Measurements from ENCODE around the gene SERPINA9. TPM values are rescaled to one million over a fixed set of nuclear protein-coding genes. Genes with fewer than 3 reads are reported as not detected.

The SERPINA9 gene
- not detected for total RNA-seq
- not detected for polyA plus RNA-seq (ENCODE audit: insufficient read depth in 1 of 8, insufficient read length in 8 of 8, low replicate concordance in 1 of 8)
- long read RNA-seq, donor 1 = 0 reads
- long read RNA-seq, donor 2 = 0 reads
- long read RNA-seq, donor 3 = 0 reads
- long read RNA-seq, donor 4 = 0 reads
- long read RNA-seq, donor 5 = 0 reads
- long read RNA-seq, donor 6 = 0 reads
- long read RNA-seq, donor 7 = 0 reads
- long read RNA-seq, donor 8 = 0 reads
- long read RNA-seq, donor 9 = 0 reads
- long read RNA-seq, donor 10 = 0 reads
- long read RNA-seq, donor 11 = 0 reads

- no peak within 1 kb of the TSS for H3K4me3 ChIP-seq (ENCODE audit: low read length)
- peaks cover 7% of the 10 kb centered on the region for H3K9me3 ChIP-seq (replicated peaks; ENCODE audit: control insufficient read depth, low read depth, low read length)
- no peaks in the 10 kb centered on the region for H3K36me3 ChIP-seq (ENCODE audit: control insufficient read depth, insufficient read depth, low read length)
- H3K4me1 ChIP-seq (ENCODE audit: control insufficient read depth, insufficient read depth, low read length) = no peaks in the 10 kb centered on the region
- no peak for DNase-seq
- WGBS (ENCODE audit: insufficient coverage) = 67% methylated on average over 1 of the region's 2 CpGs
- no peaks in the 10 kb centered on the region for H3K27me3 ChIP-seq (ENCODE audit: control insufficient read depth, insufficient read depth, low read length)
- H3K27ac ChIP-seq (ENCODE audit: low read length) = no peak within 1 kb of the TSS
Measured at GRCh38 chr14:94476023-94476422, at the start of gene SERPINA9. TSS of gene SERPINA9 (minus strand) at chr14:94476197. CDS start at chr14:94469840, 6,357 bp downstream.

- no peak overlapping the region for H3K27ac ChIP-seq (ENCODE audit: low read length)
- H3K4me1 ChIP-seq (ENCODE audit: control insufficient read depth, insufficient read depth, low read length) = no peaks in the 10 kb centered on the region
- no peak for DNase-seq
- no peaks in the 10 kb centered on the region for H3K36me3 ChIP-seq (ENCODE audit: control insufficient read depth, insufficient read depth, low read length)
- WGBS (ENCODE audit: insufficient coverage) = 60% methylated on average over 2 of the region's 3 CpGs
- H3K9me3 ChIP-seq (replicated peaks; ENCODE audit: control insufficient read depth, low read depth, low read length) = peaks cover 3% of the 10 kb centered on the region
- no peaks in the 10 kb centered on the region for H3K27me3 ChIP-seq (ENCODE audit: control insufficient read depth, insufficient read depth, low read length)
- H3K4me3 ChIP-seq (ENCODE audit: low read length) = no peak overlapping the region
Measured at GRCh38 chr14:94524093-94524492, 48.1 kb upstream of the SERPINA9 start.

- H3K9me3 ChIP-seq (replicated peaks; ENCODE audit: control insufficient read depth, low read depth, low read length) = peaks cover 3% of the 10 kb centered on the region
- DNase-seq = no peak
- no peaks in the 10 kb centered on the region for H3K4me1 ChIP-seq (ENCODE audit: control insufficient read depth, insufficient read depth, low read length)
- H3K36me3 ChIP-seq (ENCODE audit: control insufficient read depth, insufficient read depth, low read length) = no peaks in the 10 kb centered on the region
- H3K27ac ChIP-seq (ENCODE audit: low read length) = no peak overlapping the region
- H3K27me3 ChIP-seq (ENCODE audit: control insufficient read depth, insufficient read depth, low read length) = no peaks in the 10 kb centered on the region
- 87% methylated on average over 6 of the region's 8 CpGs for WGBS (ENCODE audit: insufficient coverage)
- no peak overlapping the region for H3K4me3 ChIP-seq (ENCODE audit: low read length)
Measured at GRCh38 chr14:94523265-94523664, 47.3 kb upstream of the SERPINA9 start.

- Histone ChIP-seq H3K9me3 (replicated peaks; ENCODE audit: control insufficient read depth, low read depth, low read length) (peaks cover 3% of the 10 kb centered on the region), H3K36me3 (ENCODE audit: control insufficient read depth, insufficient read depth, low read length) (no peaks in the 10 kb centered on the region), H3K4me1 (ENCODE audit: control insufficient read depth, insufficient read depth, low read length) (no peaks in the 10 kb centered on the region), H3K27me3 (ENCODE audit: control insufficient read depth, insufficient read depth, low read length) (no peaks in the 10 kb centered on the region), H3K4me3 (ENCODE audit: low read length) (no peak overlapping the region), H3K27ac (ENCODE audit: low read length) (no peak overlapping the region)
- WGBS (ENCODE audit: insufficient coverage) = 87% methylated on average over 7 of the region's 7 CpGs
- DNase-seq = no peak
Measured at GRCh38 chr14:94522115-94522724, 46.2 kb upstream of the SERPINA9 start.

GRCh38 chr14:94521375-94522114 lies 45.5 kb upstream of the SERPINA9 start:
- peaks cover 2% of the 10 kb centered on the region for H3K27me3 ChIP-seq (ENCODE audit: control insufficient read depth, insufficient read depth, low read length)
- H3K4me3 ChIP-seq (ENCODE audit: low read length) = no peak overlapping the region
- H3K27ac ChIP-seq (ENCODE audit: low read length) = no peak overlapping the region
- DNase-seq = no peak
- no peaks in the 10 kb centered on the region for H3K36me3 ChIP-seq (ENCODE audit: control insufficient read depth, insufficient read depth, low read length)
- no peaks in the 10 kb centered on the region for H3K4me1 ChIP-seq (ENCODE audit: control insufficient read depth, insufficient read depth, low read length)
- peaks cover under 1% of the 10 kb centered on the region for H3K9me3 ChIP-seq (replicated peaks; ENCODE audit: control insufficient read depth, low read depth, low read length)
- 52% methylated on average over 2 of the region's 5 CpGs for WGBS (ENCODE audit: insufficient coverage)

- 6% methylated on average over 2 of the region's 7 CpGs for whole genome bisulfite sequencing (ENCODE audit: insufficient coverage)
- no peak for DNase-seq
- H3K4me1 ChIP-seq (ENCODE audit: control insufficient read depth, insufficient read depth, low read length) = no peaks in the 10 kb centered on the region
- no peak overlapping the region for H3K4me3 ChIP-seq (ENCODE audit: low read length)
- peaks cover 2% of the 10 kb centered on the region for H3K27me3 ChIP-seq (ENCODE audit: control insufficient read depth, insufficient read depth, low read length)
- no peaks in the 10 kb centered on the region for H3K36me3 ChIP-seq (ENCODE audit: control insufficient read depth, insufficient read depth, low read length)
- no peak overlapping the region for H3K27ac ChIP-seq (ENCODE audit: low read length)
- no peaks in the 10 kb centered on the region for H3K9me3 ChIP-seq (replicated peaks; ENCODE audit: control insufficient read depth, low read depth, low read length)
Measured at GRCh38 chr14:94517641-94518257, 41.8 kb upstream of the SERPINA9 start.

- 62% methylated on average over 5 of the region's 10 CpGs for WGBS (ENCODE audit: insufficient coverage)
- peaks cover 2% of the 10 kb centered on the region for H3K27me3 ChIP-seq (ENCODE audit: control insufficient read depth, insufficient read depth, low read length)
Measured at GRCh38 chr14:94517248-94517640, 41.2 kb upstream of the SERPINA9 start.

GRCh38 chr14:94515856-94516255 lies 39.9 kb upstream of the SERPINA9 start:
- 96% methylated on average over 5 of the region's 6 CpGs for WGBS (ENCODE audit: insufficient coverage)
- H3K4me1 ChIP-seq (ENCODE audit: control insufficient read depth, insufficient read depth, low read length) = no peaks in the 10 kb centered on the region
- no peak overlapping the region for H3K4me3 ChIP-seq (ENCODE audit: low read length)
- H3K27me3 ChIP-seq (ENCODE audit: control insufficient read depth, insufficient read depth, low read length) = peaks cover 2% of the 10 kb centered on the region
- no peak overlapping the region for H3K27ac ChIP-seq (ENCODE audit: low read length)
- no peak for DNase-seq
- no peaks in the 10 kb centered on the region for H3K9me3 ChIP-seq (replicated peaks; ENCODE audit: control insufficient read depth, low read depth, low read length)
- no peaks in the 10 kb centered on the region for H3K36me3 ChIP-seq (ENCODE audit: control insufficient read depth, insufficient read depth, low read length)

More at GRCh38 chr14:94517248-94517640, 41.2 kb upstream of the SERPINA9 start:
- Histone ChIP-seq H3K27ac (ENCODE audit: low read length) (no peak overlapping the region), H3K4me1 (ENCODE audit: control insufficient read depth, insufficient read depth, low read length) (no peaks in the 10 kb centered on the region), H3K4me3 (ENCODE audit: low read length) (no peak overlapping the region), H3K36me3 (ENCODE audit: control insufficient read depth, insufficient read depth, low read length) (no peaks in the 10 kb centered on the region), H3K9me3 (replicated peaks; ENCODE audit: control insufficient read depth, low read depth, low read length) (no peaks in the 10 kb centered on the region)
- DNase-seq = no peak

GRCh38 chr14:94515426-94515825 lies 39.4 kb upstream of the SERPINA9 start:
- no peak for DNase-seq
- Histone ChIP-seq H3K4me1 (ENCODE audit: control insufficient read depth, insufficient read depth, low read length) (no peaks in the 10 kb centered on the region), H3K4me3 (ENCODE audit: low read length) (no peak overlapping the region), H3K9me3 (replicated peaks; ENCODE audit: control insufficient read depth, low read depth, low read length) (no peaks in the 10 kb centered on the region), H3K27ac (ENCODE audit: low read length) (no peak overlapping the region), H3K27me3 (ENCODE audit: control insufficient read depth, insufficient read depth, low read length) (peaks cover 2% of the 10 kb centered on the region), H3K36me3 (ENCODE audit: control insufficient read depth, insufficient read depth, low read length) (no peaks in the 10 kb centered on the region)
- 67% methylated on average over 6 of the region's 9 CpGs for WGBS (ENCODE audit: insufficient coverage)

- no peaks in the 10 kb centered on the region for H3K4me1 ChIP-seq (ENCODE audit: control insufficient read depth, insufficient read depth, low read length)
- peaks cover 2% of the 10 kb centered on the region for H3K27me3 ChIP-seq (ENCODE audit: control insufficient read depth, insufficient read depth, low read length)
- WGBS (ENCODE audit: insufficient coverage) = 76% methylated on average over 7 of the region's 7 CpGs
- H3K9me3 ChIP-seq (replicated peaks; ENCODE audit: control insufficient read depth, low read depth, low read length) = no peaks in the 10 kb centered on the region
- H3K27ac ChIP-seq (ENCODE audit: low read length) = no peak overlapping the region
- H3K36me3 ChIP-seq (ENCODE audit: control insufficient read depth, insufficient read depth, low read length) = no peaks in the 10 kb centered on the region
- no peak for DNase-seq
- no peak overlapping the region for H3K4me3 ChIP-seq (ENCODE audit: low read length)
Measured at GRCh38 chr14:94514351-94514750, 38.4 kb upstream of the SERPINA9 start.

Measured in muscle of leg (tissue), 16 donors.